ENCODE results near the gene GLE1. TPM values are rescaled to one million over a fixed set of nuclear protein-coding genes. Genes with fewer than 3 reads are reported as not detected.

GLE1 gene
- total and polyA plus RNA-seq, 2 donors (not counting 1 experiment from before 2014, with no cell fraction given), result 14.7 to 23.6 TPM

DNA sequence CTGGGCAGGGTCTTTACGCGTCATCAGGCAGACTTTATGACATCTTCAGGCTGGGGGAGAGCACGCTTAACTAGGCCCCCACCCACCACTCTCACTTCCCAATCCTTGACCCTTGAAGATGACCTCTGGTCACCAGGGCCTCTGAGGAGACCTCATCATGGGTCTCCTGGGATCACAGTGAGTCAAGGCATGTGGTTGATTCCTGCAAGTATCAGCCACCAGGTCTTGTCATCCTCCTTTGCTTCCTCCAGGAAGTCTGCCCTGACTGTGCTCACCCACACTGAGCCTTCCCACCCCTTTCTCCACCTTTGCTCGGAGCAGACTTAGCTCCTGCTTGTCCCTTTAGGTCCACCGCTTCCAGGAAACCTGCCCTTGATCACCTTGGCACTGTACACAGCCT lies 31.4 kb upstream of the GLE1 start:
- Histone ChIP-seq H2AFZ (ENCODE audit: low read length) (no peak overlapping the region), H3K9me3 (ENCODE audit: control insufficient read depth, insufficient read depth, low read depth, low read length) (no peaks in the 10 kb centered on the region), H3K9ac (ENCODE audit: insufficient read depth, low read length) (no peak overlapping the region), H3K4me2 (ENCODE audit: extremely low read depth, insufficient read depth, low read length) (no peak overlapping the region), H3K27me3 (ENCODE audit: control insufficient read depth, insufficient read depth, low read length) (no peaks in the 10 kb centered on the region), H4K20me1 (ENCODE audit: control insufficient read depth, extremely low read depth, insufficient read depth, low read length) (no peaks in the 10 kb centered on the region), H3K79me2 (ENCODE audit: control insufficient read depth, insufficient read depth, low read length) (no peaks in the 10 kb centered on the region), H3K4me1 (ENCODE audit: control insufficient read depth, extremely low read depth, insufficient read depth, low read length) (no peaks in the 10 kb centered on the region), H3K36me3 (ENCODE audit: control insufficient read depth, insufficient read depth, low read length) (peaks cover 6% of the 10 kb centered on the region), H3K4me3 (replicated peaks in 1 of 4; ENCODE audit: control extremely low read depth in 1 of 4, insufficient read depth in 1 of 4, low read depth in 3 of 4, low read length in 4 of 4) (no peak overlapping the region), H3K27ac (ENCODE audit: insufficient read depth, low read length) (no peak overlapping the region)
- no peak for DNase-seq (ENCODE audit: low read depth in 2 of 2)
- TF ChIP-seq EZH2 (IDR thresholded peaks at IDR 0.05; ENCODE audit: low read length, missing control alignments), result no peak
- TF ChIP-seq, protein P1, sequence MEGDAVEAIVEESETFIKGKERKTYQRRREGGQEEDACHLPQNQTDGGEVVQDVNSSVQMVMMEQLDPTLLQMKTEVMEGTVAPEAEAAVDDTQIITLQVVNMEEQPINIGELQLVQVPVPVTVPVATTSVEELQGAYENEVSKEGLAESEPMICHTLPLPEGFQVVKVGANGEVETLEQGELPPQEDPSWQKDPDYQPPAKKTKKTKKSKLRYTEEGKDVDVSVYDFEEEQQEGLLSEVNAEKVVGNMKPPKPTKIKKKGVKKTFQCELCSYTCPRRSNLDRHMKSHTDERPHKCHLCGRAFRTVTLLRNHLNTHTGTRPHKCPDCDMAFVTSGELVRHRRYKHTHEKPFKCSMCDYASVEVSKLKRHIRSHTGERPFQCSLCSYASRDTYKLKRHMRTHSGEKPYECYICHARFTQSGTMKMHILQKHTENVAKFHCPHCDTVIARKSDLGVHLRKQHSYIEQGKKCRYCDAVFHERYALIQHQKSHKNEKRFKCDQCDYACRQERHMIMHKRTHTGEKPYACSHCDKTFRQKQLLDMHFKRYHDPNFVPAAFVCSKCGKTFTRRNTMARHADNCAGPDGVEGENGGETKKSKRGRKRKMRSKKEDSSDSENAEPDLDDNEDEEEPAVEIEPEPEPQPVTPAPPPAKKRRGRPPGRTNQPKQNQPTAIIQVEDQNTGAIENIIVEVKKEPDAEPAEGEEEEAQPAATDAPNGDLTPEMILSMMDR (conservative IDR thresholded peaks at IDR 0.05 in 1 of 2, IDR thresholded peaks at IDR 0.05 in 1 of 2; ENCODE audit: low read depth in 1 of 2, low read length in 2 of 2), result no peak

DNA sequence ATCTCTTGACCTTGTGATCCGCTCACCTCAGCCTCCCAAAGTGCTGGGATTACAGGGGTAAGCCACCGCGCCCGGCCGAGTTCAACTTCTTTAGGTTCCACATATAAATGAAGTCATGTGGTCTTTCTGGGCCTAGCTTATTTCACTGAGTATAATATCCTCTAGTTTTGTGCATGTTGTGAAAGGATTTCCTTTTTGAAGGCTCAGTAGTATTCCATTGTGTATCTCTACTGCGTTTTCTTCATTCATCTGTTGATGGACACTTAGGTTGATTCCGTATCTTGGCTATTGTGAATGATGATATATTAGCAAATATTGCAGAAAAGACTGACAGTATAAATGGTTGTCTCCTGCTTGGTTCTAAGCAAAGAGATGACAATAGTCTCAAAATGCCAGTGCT lies 28.7 kb upstream of the GLE1 start:
- no peak overlapping the region for H3K27ac ChIP-seq (ENCODE audit: insufficient read depth, low read length)
- no peak overlapping the region for H3K9ac ChIP-seq (ENCODE audit: insufficient read depth, low read length)
- H3K79me2 ChIP-seq (ENCODE audit: control insufficient read depth, insufficient read depth, low read length), result no peaks in the 10 kb centered on the region
- H3K36me3 ChIP-seq (ENCODE audit: control insufficient read depth, insufficient read depth, low read length), result peaks cover 8% of the 10 kb centered on the region
- no peak overlapping the region for H3K4me3 ChIP-seq (replicated peaks in 1 of 4; ENCODE audit: control extremely low read depth in 1 of 4, insufficient read depth in 1 of 4, low read depth in 3 of 4, low read length in 4 of 4)
- no peaks in the 10 kb centered on the region for H3K4me1 ChIP-seq (ENCODE audit: control insufficient read depth, extremely low read depth, insufficient read depth, low read length)
- no peak for DNase-seq (ENCODE audit: low read depth in 2 of 2)
- H2AFZ ChIP-seq (ENCODE audit: low read length), result no peak overlapping the region
- no peaks in the 10 kb centered on the region for H3K9me3 ChIP-seq (ENCODE audit: control insufficient read depth, insufficient read depth, low read depth, low read length)
- no peak overlapping the region for H3K4me2 ChIP-seq (ENCODE audit: extremely low read depth, insufficient read depth, low read length)
- H3K27me3 ChIP-seq (ENCODE audit: control insufficient read depth, insufficient read depth, low read length), result no peaks in the 10 kb centered on the region
- H4K20me1 ChIP-seq (ENCODE audit: control insufficient read depth, extremely low read depth, insufficient read depth, low read length), result no peaks in the 10 kb centered on the region
- TF ChIP-seq EZH2 (IDR thresholded peaks at IDR 0.05; ENCODE audit: low read length, missing control alignments), result no peak
- TF ChIP-seq, protein P1 (conservative IDR thresholded peaks at IDR 0.05 in 1 of 2, IDR thresholded peaks at IDR 0.05 in 1 of 2; ENCODE audit: low read depth in 1 of 2, low read length in 2 of 2), result no peak

DNA sequence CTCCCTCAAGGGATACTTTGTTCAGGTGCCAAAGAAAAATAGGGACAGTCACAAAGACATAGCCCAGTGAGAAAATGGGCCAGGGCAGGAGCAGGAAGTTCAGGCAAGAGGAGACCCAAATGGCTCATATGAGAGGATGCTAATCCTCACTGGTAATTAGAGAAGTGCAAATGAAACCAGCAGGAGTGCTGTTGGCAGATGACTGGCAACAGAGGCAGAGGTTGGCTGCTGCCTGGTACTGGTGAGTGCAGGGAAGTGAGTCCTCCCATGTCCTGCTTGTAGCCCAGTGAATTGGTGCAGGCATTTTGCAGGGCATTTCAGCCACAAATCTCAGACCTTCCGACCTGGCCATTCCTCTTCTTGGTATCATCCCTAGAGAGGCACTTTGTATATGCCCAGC lies 25.3 kb upstream of the GLE1 start:
- Histone ChIP-seq H3K4me1 (ENCODE audit: control insufficient read depth, extremely low read depth, insufficient read depth, low read length) (no peaks in the 10 kb centered on the region), H4K20me1 (ENCODE audit: control insufficient read depth, extremely low read depth, insufficient read depth, low read length) (no peaks in the 10 kb centered on the region), H3K79me2 (ENCODE audit: control insufficient read depth, insufficient read depth, low read length) (no peaks in the 10 kb centered on the region), H3K9me3 (ENCODE audit: control insufficient read depth, insufficient read depth, low read depth, low read length) (no peaks in the 10 kb centered on the region), H3K4me3 (replicated peaks in 1 of 4; ENCODE audit: control extremely low read depth in 1 of 4, insufficient read depth in 1 of 4, low read depth in 3 of 4, low read length in 4 of 4) (no peak overlapping the region), H3K4me2 (ENCODE audit: extremely low read depth, insufficient read depth, low read length) (no peak overlapping the region), H3K27me3 (ENCODE audit: control insufficient read depth, insufficient read depth, low read length) (no peaks in the 10 kb centered on the region), H3K27ac (ENCODE audit: insufficient read depth, low read length) (no peak overlapping the region), H2AFZ (ENCODE audit: low read length) (no peak overlapping the region), H3K36me3 (ENCODE audit: control insufficient read depth, insufficient read depth, low read length) (peaks cover 2% of the 10 kb centered on the region), H3K9ac (ENCODE audit: insufficient read depth, low read length) (no peak overlapping the region)
- DNase-seq (ENCODE audit: low read depth in 2 of 2), result no peak
- no peak for TF ChIP-seq EZH2 (IDR thresholded peaks at IDR 0.05; ENCODE audit: low read length, missing control alignments)
- TF ChIP-seq, protein P1 (conservative IDR thresholded peaks at IDR 0.05 in 1 of 2, IDR thresholded peaks at IDR 0.05 in 1 of 2; ENCODE audit: low read depth in 1 of 2, low read length in 2 of 2), result no peak
